Stomach (tissue), 19 donors: ENCODE data around the gene DEGS1. TPM values are rescaled to one million over a fixed set of nuclear protein-coding genes. Genes with fewer than 3 reads are reported as not detected.

ENCODE experiments used
- DNase-seq, 2 donors: peaks; one replicate each; pipeline versions ENCODE4 v3.0.0 to v3.0.0-alpha.2; 2013 to 2019
- H3K27ac ChIP-seq, 5 donors: fragments of 200-600 bp in 4 of 5; sonication (generic) in 4 of 5; one replicate each; pipeline ENCODE4 v1.5.1; 2013 to 2019; ENCODE audit warnings: mild to moderate bottlenecking in 1 of 5, moderate library complexity in 1 of 5
- H3K27me3 ChIP-seq, 3 donors: fragments of 200-600 bp; sonication (generic); one replicate each; pipeline ENCODE4 v1.5.1; 2017 to 2019; ENCODE audit warnings: mixed run types in 1 of 3
- H3K36me3 ChIP-seq, 4 donors: fragments of 200-600 bp; sonication (generic); 1 replicate in 3 of 4; 2 replicates in 1 of 4; pipeline ENCODE4 v1.5.1; 2016 to 2019
- H3K4me1 ChIP-seq, 4 donors: fragments of 200-600 bp; sonication (generic); one replicate each; pipeline ENCODE4 v1.5.1; 2016 to 2019
- H3K4me3 ChIP-seq, 4 donors: fragments of 200-600 bp; sonication (generic) in 3 of 4; one replicate each; pipeline ENCODE4 v1.5.1; 2016 to 2019; ENCODE audit warnings: mild to moderate bottlenecking in 1 of 4
- H3K9me3 ChIP-seq, 4 donors: fragments of 200-600 bp; sonication (generic); one replicate each; pipeline ENCODE4 v1.5.1; 2016 to 2019
- EP300 ChIP-seq: sonication (generic); formaldehyde crosslinking; IDR thresholded peaks from one replicate; pipeline ENCODE4 v1.6.1; 2017; ENCODE audit warnings: antibody characterized with exemption
- POLR2A ChIP-seq, 4 donors: fragments of 450-650 bp; IDR thresholded peaks; one replicate each; pipeline ENCODE4 v1.6.1; 2016; ENCODE audit warnings: antibody characterized with exemption in 4 of 4, control low read depth in 2 of 4, mild to moderate bottlenecking in 1 of 4, moderate library complexity in 1 of 4
- POLR2AphosphoS5 ChIP-seq, 3 donors: sonication (generic); formaldehyde crosslinking; IDR thresholded peaks; one replicate each; pipeline ENCODE4 v1.6.1; 2016; ENCODE audit warnings: antibody characterized with exemption in 3 of 3
- WGBS, 5 donors: extraction: QIAGEN DNeasy Blood & Tissue Kit in 3 of 5; methylation state at CpG; one replicate each; pipeline versions ENCODE4 v1.1.5 to v1.1.7; 2013 to 2018; 5-methylcytosine and 5-hydroxymethylcytosine counted together
- intact Hi-C: fragments of 100-400 bp; cut with DNase I; formaldehyde crosslinking; loops from one replicate; pipeline ENCODE4 v1.15.1; 2023; ENCODE audit warnings: low total_unique reads
- long read RNA-seq, 10 donors: transcript quantifications; one replicate each; lab custom pipeline, GENCODE V29; 2026
- polyA plus RNA-seq, 3 donors: library from polyadenylated mRNA; stranded (reverse); fragments of 200-250 nt; gene quantifications; one replicate each; pipeline ENCODE4 v1.2.3, GENCODE V29; 2013
- total RNA-seq, 5 donors: library from RNA; depleted of rRNA; stranded (reverse); fragments of >200 nt; gene quantifications; one replicate each; pipeline versions ENCODE4 v1.1.0 to v1.2.3, GENCODE V29; 2014 to 2016
- TF ChIP-seq, protein P1 (sequence below), 7 experiments: fragments of 450-650 bp in 4 of 7; fragments of 200-600 bp in 3 of 7; sonication (generic) in 3 of 7; IDR thresholded peaks; one replicate each; pipeline ENCODE4 v1.5.1; 2016 to 2019; ENCODE audit warnings: antibody characterized with exemption in 7 of 7, control low read depth in 2 of 7, mild to moderate bottlenecking in 1 of 7
- donor health status: healthy with polysubstance abuse.
- donor health status: Bipolar disorder and iron deficiency.
- donor health status: healthy.

Gene DEGS1
- total RNA-seq: 100 to 1,000 TPM in 1 of 5 donors, 10 to 100 TPM in 3, 1 to 10 TPM in 1; 6.4 to 109 (median 54.3) TPM
- polyA plus RNA-seq: 10 to 100 TPM; 11.2 to 44.5 (median 25.4) TPM
- long read RNA-seq, donor 1, transcript DEGS1-201 (3 exons, 2,101 nt): major isoform, 12 of 12 reads
- long read RNA-seq, donor 1, partial matches to known transcripts: 0 of 12 reads
- long read RNA-seq, donor 1, other reads (novel, unspliced or antisense): 0 of 12 reads
- long read RNA-seq, donor 2, transcript DEGS1-201 (3 exons, 2,101 nt): major isoform, 13 of 13 reads
- long read RNA-seq, donor 2, partial matches to known transcripts: 0 of 13 reads
- long read RNA-seq, donor 2, other reads (novel, unspliced or antisense): 0 of 13 reads
- long read RNA-seq, donor 3, transcript DEGS1-201 (3 exons, 2,101 nt): major isoform, 13 of 13 reads
- long read RNA-seq, donor 3, partial matches to known transcripts: 0 of 13 reads
- long read RNA-seq, donor 3, other reads (novel, unspliced or antisense): 0 of 13 reads
- long read RNA-seq, donor 4, transcript DEGS1-201 (3 exons, 2,101 nt): major isoform, 6 of 6 reads
- long read RNA-seq, donor 4, partial matches to known transcripts: 0 of 6 reads
- long read RNA-seq, donor 4, other reads (novel, unspliced or antisense): 0 of 6 reads
- long read RNA-seq, donor 5, transcript DEGS1-201 (3 exons, 2,101 nt): major isoform, 28 of 39 reads
- long read RNA-seq, donor 5, partial matches to known transcripts: 9 of 39 reads
- long read RNA-seq, donor 5, other reads (novel, unspliced or antisense): 0 of 39 reads
- long read RNA-seq, donor 6: 0 reads
- long read RNA-seq, donor 7, transcript DEGS1-201 (3 exons, 2,101 nt): major isoform, 14 of 21 reads
- long read RNA-seq, donor 7, partial matches to known transcripts: 7 of 21 reads
- long read RNA-seq, donor 7, other reads (novel, unspliced or antisense): 0 of 21 reads
- long read RNA-seq, donor 8, transcript DEGS1-201 (3 exons, 2,101 nt): major isoform, 12 of 12 reads
- long read RNA-seq, donor 8, partial matches to known transcripts: 0 of 12 reads
- long read RNA-seq, donor 8, other reads (novel, unspliced or antisense): 0 of 12 reads
- long read RNA-seq, donor 9, transcript DEGS1-201 (3 exons, 2,101 nt): major isoform, 19 of 25 reads
- long read RNA-seq, donor 9, partial matches to known transcripts: 6 of 25 reads
- long read RNA-seq, donor 9, other reads (novel, unspliced or antisense): 0 of 25 reads
- long read RNA-seq, donor 10, transcript DEGS1-201 (3 exons, 2,101 nt): major isoform, 6 of 6 reads
- long read RNA-seq, donor 10, partial matches to known transcripts: 0 of 6 reads
- long read RNA-seq, donor 10, other reads (novel, unspliced or antisense): 0 of 6 reads

DNA sequence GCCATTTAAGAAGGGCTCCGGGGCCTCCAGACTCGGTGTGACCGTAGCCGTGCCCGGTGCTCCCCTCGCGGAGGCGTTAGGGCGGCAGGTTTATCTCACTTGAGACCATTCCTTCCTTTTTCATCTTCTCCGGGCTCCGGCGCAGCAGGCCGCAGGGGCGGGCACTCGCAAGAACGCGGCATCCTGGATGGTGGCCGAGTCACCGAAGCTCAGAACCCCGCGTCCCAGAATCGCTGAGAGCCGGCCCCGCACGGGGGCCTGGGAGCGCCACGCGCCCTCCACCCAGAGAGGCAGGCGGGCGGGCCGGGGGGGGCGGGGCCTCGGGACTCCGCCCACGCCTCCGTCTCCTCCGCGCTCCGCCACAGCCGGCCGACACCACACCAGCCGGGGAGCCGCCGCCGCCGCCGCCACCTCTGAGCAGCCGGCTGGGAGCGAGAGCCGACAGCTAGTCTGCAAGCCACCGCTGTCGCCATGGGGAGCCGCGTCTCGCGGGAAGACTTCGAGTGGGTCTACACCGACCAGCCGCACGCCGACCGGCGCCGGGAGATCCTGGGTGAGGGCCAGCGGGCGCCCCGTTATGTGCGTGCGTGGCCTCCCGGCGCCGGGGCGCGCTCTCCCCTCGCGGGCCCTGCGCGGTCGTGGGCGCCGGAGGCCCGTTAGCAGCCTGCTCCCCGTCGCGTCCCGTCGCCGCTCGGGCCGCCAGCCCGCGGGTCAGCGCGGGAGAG lies at the start of gene DEGS1:
DEGS1 (plus strand) TSS at position 375 of the 725 bp plus-strand sequence; CDS start at position 472, 97 bp downstream.
- TF ChIP-seq POLR2AphosphoS5 (IDR thresholded peaks at IDR 0.05) (peak; percentile 74 to 95 (median 85)), EP300 (no peak), POLR2A (IDR thresholded peaks at IDR 0.05) (peak in 1 of 4 donors; percentile 18)
- TF ChIP-seq, protein P1, sequence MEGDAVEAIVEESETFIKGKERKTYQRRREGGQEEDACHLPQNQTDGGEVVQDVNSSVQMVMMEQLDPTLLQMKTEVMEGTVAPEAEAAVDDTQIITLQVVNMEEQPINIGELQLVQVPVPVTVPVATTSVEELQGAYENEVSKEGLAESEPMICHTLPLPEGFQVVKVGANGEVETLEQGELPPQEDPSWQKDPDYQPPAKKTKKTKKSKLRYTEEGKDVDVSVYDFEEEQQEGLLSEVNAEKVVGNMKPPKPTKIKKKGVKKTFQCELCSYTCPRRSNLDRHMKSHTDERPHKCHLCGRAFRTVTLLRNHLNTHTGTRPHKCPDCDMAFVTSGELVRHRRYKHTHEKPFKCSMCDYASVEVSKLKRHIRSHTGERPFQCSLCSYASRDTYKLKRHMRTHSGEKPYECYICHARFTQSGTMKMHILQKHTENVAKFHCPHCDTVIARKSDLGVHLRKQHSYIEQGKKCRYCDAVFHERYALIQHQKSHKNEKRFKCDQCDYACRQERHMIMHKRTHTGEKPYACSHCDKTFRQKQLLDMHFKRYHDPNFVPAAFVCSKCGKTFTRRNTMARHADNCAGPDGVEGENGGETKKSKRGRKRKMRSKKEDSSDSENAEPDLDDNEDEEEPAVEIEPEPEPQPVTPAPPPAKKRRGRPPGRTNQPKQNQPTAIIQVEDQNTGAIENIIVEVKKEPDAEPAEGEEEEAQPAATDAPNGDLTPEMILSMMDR (IDR thresholded peaks at IDR 0.05): no peak
- Histone ChIP-seq H3K27ac (peak within 1 kb of the TSS; percentile 92 to 98 (median 97)), H3K36me3 (no peaks in the 10 kb centered on the region), H3K27me3 (no peaks in the 10 kb centered on the region), H3K9me3 (no peaks in the 10 kb centered on the region), H3K4me1 (peaks cover 31 to 54% (median 43%) of the 10 kb centered on the region in 4 donors), H3K4me3 (peak within 1 kb of the TSS; percentile 68 to 99 (median 88))
- 0 to 1% (median 0%) methylated on average over 25 to 94 of the region's 94 CpGs for WGBS, 5 donors
- intact Hi-C loops: no loop called here
- DNase-seq: peak; percentile 88 to 95

DNA sequence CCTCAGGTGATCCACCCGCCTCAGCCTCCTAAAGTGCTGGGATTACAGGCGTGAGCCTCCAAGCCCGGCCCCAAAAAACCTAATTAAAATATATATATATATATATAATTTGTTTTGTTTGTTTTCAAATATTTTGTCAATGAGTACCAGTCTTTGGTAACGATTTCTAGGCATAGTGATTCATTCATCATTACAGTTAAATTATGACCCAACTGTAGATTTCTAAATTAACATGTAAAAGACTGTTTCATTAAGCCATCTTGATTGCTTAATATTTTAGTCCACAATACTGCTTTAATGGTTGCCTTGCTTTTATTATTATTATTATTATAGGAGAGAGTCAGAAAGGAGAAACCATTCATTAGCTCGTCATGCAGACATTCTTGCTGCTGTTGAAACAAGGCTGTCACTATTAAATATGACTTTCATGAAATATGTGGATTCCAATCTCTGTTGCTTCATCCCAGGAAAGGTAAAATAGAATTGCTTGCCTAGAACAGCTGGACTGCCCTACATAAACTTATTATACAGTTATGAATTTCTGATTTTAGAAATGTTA lies 49.2 kb upstream of the DEGS1 start:
- Histone ChIP-seq H3K4me1 (no peaks in the 10 kb centered on the region), H3K27me3 (no peaks in the 10 kb centered on the region), H3K27ac (no peak overlapping the region), H3K36me3 (peaks cover 27 to 89% (median 84%) of the 10 kb centered on the region in 4 donors), H3K9me3 (no peaks in the 10 kb centered on the region), H3K4me3 (no peak overlapping the region)
- TF ChIP-seq EP300 (no peak), POLR2A (IDR thresholded peaks at IDR 0.05) (no peak), POLR2AphosphoS5 (IDR thresholded peaks at IDR 0.05) (no peak)
- TF ChIP-seq, protein P1 (IDR thresholded peaks at IDR 0.05): no peak
- WGBS, 5 donors: 79 to 91% (median 81%) methylated on average over 5 of the region's 5 CpGs
- intact Hi-C loops: no loop called here
- no peak for DNase-seq

DNA sequence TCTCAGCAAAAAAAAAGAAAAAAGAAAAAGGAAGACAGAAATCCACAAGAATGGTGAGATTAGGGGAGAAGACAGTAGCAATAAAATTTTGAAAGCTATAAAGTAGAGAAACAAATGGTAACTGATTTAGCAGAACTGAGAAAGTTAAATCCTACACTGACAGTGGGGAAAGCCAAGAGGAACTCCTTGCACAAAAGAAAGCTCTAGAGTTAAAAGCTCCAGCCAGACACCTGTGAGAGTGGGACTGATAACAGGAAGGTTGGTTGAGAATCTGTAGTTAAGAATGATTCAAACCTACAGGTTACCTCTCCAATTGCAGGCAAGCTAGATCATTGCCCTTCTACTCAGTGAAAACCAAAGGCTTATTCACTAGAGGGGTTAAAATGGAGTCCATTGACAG lies 45.5 kb upstream of the DEGS1 start:
- Histone ChIP-seq H3K27ac (no peak overlapping the region), H3K27me3 (no peaks in the 10 kb centered on the region), H3K4me3 (no peak overlapping the region), H3K36me3 (peaks cover 31 to 96% (median 92%) of the 10 kb centered on the region in 4 donors), H3K9me3 (no peaks in the 10 kb centered on the region), H3K4me1 (no peaks in the 10 kb centered on the region)
- no peak for DNase-seq
- intact Hi-C loops: no loop called here
- no peak for TF ChIP-seq POLR2A (IDR thresholded peaks at IDR 0.05)
- TF ChIP-seq, protein P1 (IDR thresholded peaks at IDR 0.05): no peak
